HG02588 (cell line): ENCODE results near the gene GLP2R.

ENCODE experiments used
- ATAC-seq: cut with Tn5 transposase; IDR thresholded peaks from one replicate; pipeline ENCODE4 v1.9.1; 2021; ENCODE audit warnings: mild to moderate bottlenecking, moderate library complexity; ENCODE audit not compliant: unreplicated experiment

GLP2R gene

GRCh38 chr17:9845306-9845705, 19.6 kb downstream of the GLP2R start:
- ATAC-seq = no peak

DNA sequence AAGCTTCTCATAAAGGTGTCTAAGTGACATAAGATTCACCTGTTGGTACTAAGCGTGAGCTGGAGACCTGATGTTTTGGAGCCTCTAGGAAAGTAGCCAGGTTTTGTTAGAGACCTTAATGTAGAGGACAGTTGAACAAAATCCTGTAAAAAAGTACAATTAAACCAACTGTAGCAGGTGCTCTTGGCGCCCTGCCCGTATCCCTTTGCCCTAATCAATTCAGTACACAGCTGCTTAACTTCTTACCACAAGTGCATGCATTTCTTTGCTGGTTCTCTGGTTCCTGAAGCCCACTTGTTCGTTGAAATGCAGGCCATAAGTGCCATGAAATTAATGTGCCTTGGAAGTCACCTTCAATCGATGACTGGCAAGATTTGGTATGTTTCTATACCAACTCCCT, 24.4 kb downstream of the GLP2R start:
- no peak for ATAC-seq

- ATAC-seq = no peak
Observed at GRCh38 chr17:9854255-9854654, 28.5 kb downstream of the GLP2R start.

DNA sequence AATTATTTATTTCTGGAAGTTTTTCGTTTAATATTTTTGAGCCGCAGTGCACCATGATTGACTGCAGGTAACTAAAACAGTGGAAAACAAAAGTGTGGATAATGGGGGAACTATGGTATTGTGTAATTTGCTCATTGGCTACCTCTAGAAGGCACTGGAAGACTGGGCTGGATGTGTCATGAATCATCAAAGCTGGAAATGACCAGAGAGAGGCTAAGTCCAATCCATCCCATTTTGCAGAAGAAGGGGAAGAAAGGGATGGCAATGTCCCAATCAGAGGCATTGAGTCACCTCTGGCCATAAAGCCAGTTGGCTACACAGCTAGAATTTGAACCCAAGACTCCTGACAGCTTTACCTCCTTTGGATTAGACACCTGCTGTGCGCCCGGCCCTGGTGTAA, 29.3 kb downstream of the GLP2R start:
- ATAC-seq = no peak

DNA sequence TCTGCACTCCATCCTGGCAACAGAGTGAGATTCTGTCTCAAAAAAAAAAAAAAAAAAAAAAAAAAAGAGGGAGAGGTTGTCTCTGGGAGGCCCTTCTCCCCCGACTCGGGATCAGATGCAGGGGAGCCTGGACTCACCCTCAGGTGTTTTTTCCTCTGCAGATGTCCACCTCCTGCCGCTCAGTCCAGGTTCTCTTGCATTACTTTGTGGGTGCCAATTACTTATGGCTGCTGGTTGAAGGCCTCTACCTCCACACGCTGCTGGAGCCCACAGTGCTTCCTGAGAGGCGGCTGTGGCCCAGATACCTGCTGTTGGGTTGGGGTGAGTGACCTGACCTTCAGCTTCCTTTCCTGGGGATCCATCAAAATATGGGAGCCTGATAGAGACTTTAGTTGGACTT, 34.1 kb downstream of the GLP2R start:
- ATAC-seq = no peak

- no peak for ATAC-seq
Observed at GRCh38 chr17:9860851-9861250, 35.1 kb downstream of the GLP2R start.

DNA sequence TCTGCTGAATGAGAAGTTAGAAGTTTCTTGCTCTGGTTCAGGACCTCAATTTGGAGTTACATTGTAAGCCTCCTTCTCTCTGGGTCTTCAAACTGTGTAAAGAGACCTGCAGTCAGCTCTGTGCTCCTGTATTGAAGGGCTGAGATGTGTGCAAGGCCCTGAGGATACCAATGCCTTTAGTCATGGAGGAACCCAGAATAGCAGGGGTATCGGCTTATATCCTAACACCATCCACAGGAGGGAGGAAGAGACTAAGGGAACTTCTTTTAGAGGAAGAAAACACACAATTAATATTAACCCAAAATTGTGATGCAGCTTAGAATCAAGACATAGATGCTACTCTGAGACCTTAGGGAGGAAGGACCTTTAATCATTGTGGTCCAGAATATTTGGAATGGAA, 36.5 kb downstream of the GLP2R start:
- no peak for ATAC-seq

DNA sequence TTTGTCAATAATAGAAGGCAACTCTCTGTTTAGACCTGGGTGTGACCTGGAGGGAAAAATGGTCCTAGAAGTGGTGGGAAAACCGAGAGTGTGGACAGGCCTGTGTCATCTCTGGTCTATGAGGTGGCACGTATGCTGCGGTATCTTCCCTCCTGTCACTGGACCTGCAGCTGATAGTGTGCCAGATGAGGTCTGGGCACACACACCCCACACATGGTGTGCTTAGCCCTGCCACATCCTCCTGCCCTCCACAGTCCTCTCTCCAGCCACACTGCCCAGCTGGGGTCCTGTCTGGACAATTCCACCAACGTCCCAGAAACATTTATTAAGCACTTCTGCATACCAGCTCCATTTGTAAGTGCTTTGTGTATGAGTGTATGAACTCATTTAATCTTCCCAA, 37.2 kb downstream of the GLP2R start:
- no peak for ATAC-seq

GRCh38 chr17:9865586-9865985, 39.9 kb downstream of the GLP2R start:
- ATAC-seq = no peak

GRCh38 chr17:9868552-9868951, 42.8 kb downstream of the GLP2R start:
- no peak for ATAC-seq

DNA sequence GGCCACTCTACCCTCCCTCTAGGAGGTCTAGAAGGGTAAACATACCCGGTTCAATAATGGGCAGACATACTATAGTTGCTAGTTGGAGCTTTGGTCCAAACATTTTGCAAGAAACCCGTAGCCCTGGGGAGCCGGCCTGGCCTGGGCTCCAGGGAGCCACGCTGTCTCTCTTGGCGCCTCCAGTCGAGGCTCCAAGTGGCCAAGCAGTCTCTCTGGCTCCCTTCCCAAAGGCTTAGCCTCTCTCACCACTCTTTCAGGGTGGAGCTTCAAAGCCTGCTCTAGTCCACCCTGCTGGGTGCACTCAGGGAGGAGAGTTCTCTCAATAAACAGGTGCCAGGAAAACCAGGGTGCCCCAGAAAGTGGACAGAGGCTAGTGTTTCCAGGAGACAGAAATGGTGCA, 47.1 kb downstream of the GLP2R start:
- no peak for ATAC-seq

DNA sequence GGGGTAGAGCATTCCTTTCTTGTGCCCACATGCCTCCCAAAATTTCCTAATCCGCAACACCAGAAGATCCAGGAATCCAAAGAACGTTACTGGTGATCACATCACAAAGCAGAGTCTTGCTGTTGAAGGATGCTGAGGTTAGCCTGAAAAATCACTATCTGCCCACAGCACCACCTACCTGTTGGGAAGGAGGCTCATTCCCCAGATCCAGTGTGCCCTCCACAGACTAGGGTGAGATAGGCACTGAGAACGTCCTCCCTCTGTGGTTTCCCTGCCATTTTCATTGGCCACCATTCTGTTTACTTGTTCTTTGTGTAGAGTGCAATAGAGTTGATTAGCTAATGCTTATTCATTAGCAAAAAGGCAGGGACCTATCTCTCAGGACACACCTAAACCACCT, 49.0 kb downstream of the GLP2R start:
- no peak for ATAC-seq

DNA sequence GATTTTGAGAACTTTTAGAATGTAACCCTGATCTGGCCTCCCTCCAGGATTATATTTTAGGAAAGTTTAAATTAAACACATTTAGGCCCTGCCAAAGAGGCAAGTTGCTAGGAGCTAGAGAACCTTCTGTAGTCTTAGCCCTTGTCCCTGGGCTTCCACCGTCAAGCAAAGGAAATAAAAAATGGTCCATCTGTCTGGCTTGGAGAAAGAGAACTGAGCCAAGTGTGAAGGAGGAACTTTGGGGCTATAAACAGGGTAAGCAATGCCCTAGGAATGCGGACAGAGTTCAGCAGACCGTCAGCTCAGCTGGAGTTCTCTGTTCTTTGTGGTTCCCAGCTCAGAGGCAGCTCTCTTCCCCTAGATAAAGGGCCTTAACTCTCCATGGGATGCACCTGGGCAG, 49.7 kb downstream of the GLP2R start:
- ATAC-seq = no peak

- no peak for ATAC-seq
Observed at GRCh38 chr17:9878356-9878755, 52.6 kb downstream of the GLP2R start.

GRCh38 chr17:9878786-9879525, 53.2 kb downstream of the GLP2R start:
- no peak for ATAC-seq

- no peak for ATAC-seq
Observed at GRCh38 chr17:9880582-9880999, 54.9 kb downstream of the GLP2R start.

DNA sequence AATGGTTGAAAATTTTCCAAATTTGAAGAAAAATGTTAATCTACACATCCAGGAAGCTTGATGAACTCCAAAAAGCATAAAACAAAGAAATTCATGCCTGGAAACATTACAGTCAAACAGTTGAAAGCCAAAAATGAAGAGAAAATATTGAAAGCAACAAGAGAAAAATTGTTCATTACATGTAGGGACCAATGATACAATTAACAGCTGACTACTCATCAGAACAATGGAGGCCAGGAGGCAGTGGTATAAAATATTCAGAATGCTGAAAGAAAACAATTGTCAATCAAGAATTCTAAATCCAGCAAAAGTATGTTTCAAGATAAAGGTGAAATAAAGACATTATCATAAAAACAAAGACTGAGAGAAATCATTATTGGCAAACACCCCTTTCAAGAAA, 57.7 kb downstream of the GLP2R start:
- no peak for ATAC-seq

DNA sequence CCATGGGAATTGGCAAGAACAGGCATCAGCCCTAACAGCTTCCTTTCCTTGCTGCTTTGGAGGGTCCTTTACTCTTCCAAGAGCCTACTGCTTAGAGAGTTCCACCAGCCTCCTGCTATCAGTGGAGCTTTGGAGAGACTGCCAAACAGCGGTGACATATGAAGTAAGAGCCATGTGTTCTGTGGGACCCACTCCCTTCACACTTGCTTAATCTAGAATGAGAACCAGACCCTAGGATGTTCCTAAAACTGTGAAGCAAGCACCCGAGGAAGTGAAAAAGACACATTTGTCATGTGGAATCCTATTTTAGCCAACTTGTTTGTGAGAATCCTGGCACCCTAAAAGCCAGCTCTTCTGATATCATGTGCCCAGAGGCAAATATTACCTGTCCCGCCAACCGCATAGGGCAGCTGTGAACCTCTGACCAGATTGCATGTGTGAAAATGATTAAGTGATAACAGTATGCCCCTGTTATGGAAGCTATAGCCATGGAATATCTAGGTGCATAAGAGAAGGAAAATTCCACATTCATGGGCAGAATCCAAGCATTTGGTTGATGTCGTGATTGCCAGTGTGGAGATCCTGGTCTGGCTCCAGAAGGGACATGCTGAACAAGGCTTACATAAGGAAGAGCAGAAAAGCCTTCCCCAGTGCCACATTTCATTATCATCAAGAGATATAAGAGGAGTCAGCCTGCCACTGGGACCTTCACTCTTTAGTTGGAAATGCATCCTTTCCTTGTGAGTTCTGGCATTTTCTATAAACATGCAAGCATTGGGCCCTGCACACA, 60.6 kb downstream of the GLP2R start:
- ATAC-seq = no peak

- ATAC-seq = no peak
Observed at GRCh38 chr17:9887508-9887907, 61.8 kb downstream of the GLP2R start.

- ATAC-seq = no peak
Observed at GRCh38 chr17:9890124-9890523, 64.4 kb downstream of the GLP2R start.

- no peak for ATAC-seq
Observed at GRCh38 chr17:9893411-9894012, 67.8 kb downstream of the GLP2R start.

DNA sequence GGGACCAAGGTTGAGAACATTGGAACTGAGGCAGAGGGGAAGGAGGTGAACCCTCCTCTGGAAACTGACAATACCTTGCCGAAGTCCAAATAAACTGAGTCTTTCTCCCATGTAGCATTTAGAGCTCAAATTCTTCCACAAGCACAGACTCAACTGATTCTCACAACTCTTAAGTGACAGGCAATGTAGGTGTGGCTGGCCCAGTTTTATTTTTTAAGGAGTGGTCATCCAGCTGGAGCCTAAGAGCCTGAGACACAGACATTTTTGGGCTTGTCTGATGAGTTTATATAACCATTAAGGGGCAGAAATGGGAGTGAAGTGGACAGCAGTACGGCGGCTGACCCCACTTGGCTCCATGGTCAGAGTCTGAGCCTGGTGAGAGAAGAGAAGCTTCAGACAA, 68.5 kb downstream of the GLP2R start:
- no peak for ATAC-seq
